Fibroblast of pulmonary artery (primary cell): ENCODE data around the gene RAB11A.

Experiments
- DNase-seq: peaks from one replicate; pipeline ENCODE4 v3.0.0-alpha.2; 2010; ENCODE audit warnings: low read depth
- H3K4me3 ChIP-seq: replicated peaks from 2 replicates; pipeline ENCODE4 v1.5.1; 2011; ENCODE audit warnings: low read depth, mild to moderate bottlenecking, control low read depth, low read length, moderate library complexity
- TF ChIP-seq, protein P1 (sequence below): IDR thresholded peaks from 2 replicates; pipeline ENCODE4 v1.5.1; 2011; ENCODE audit warnings: mild to moderate bottlenecking, control low read depth, low read length, inconsistent platforms; ENCODE audit errors: missing control alignments

RAB11A gene

DNA sequence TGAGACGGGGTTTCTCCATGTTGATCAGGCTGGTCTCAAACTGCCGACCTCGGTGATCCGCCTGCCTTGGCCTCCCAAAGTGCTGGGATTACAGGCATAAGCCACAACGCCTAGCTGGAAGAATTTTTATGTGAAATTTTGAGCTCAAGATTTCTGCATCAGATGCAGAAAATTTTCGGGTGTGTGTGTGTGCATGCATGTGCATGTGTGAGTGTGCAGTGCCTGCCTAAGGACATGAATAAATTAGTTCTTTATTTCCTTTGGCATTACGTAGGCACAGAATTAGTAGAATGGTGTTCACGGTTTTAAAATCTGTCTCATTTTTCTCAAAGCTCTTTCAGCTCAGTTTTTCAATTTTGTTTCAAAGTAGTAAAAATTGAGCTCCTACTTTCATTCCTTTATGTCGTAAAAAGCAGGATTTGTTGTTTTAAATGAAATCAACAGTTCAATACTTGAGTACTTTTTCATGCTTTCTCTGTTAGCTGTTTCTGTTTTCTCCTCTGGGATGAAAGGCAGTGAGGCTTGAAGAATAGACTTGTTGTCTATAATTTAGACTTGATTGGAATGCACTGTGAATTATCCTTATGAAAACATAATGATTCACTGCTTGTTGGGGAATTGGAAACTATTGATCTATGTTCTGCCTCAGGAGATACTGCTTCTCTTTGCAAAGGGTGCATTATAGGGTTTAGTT, 23.3 kb upstream of the RAB11A start:
- H3K4me3 ChIP-seq: no peak overlapping the region

DNA sequence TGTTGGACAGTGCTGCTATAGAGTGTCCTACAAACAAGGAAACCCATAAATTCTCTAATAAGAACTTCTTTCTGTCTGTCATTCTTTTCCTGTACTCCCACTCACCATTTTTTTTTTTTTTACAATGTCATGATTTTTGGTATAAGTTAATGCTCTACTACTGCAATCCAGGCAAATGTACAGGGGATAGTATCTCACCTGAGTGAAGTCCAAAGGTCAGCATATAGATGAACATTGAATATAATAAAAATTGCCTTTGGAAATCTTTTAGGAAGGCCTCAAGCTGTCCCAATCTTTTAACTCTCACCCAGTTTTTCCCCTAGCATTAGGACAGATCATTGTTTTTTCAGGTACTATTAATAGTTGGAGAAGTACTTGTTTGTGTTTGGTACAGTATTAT, 21.3 kb upstream of the RAB11A start:
- H3K4me3 ChIP-seq: no peak overlapping the region
- TF ChIP-seq, protein P1, sequence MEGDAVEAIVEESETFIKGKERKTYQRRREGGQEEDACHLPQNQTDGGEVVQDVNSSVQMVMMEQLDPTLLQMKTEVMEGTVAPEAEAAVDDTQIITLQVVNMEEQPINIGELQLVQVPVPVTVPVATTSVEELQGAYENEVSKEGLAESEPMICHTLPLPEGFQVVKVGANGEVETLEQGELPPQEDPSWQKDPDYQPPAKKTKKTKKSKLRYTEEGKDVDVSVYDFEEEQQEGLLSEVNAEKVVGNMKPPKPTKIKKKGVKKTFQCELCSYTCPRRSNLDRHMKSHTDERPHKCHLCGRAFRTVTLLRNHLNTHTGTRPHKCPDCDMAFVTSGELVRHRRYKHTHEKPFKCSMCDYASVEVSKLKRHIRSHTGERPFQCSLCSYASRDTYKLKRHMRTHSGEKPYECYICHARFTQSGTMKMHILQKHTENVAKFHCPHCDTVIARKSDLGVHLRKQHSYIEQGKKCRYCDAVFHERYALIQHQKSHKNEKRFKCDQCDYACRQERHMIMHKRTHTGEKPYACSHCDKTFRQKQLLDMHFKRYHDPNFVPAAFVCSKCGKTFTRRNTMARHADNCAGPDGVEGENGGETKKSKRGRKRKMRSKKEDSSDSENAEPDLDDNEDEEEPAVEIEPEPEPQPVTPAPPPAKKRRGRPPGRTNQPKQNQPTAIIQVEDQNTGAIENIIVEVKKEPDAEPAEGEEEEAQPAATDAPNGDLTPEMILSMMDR: no peak
- no peak for DNase-seq

More for the DNA sequence above, 23.3 kb upstream of the RAB11A start:
- TF ChIP-seq, protein P1: no peak
- no peak for DNase-seq

DNA sequence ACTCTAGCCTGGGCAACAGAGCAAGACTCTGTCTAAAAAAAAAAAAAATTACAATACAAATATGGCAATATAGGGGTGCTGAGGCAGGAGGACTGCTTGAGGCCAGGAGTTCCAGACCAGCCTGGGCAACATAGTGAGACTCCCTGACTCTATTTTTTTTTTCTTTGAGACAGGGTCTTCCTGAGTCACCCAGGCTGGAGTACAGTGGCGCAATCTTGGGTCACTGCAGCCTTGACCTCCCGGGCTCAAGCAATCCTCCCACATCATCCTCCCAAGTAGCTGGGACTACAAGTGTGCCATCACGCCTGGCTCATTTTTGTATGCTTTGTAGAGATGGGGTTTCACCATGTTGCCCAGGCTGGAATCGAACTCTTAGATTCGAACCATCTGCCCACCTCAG, 17.3 kb upstream of the RAB11A start:
- no peak overlapping the region for H3K4me3 ChIP-seq
- TF ChIP-seq, protein P1: no peak
- no peak for DNase-seq

DNA sequence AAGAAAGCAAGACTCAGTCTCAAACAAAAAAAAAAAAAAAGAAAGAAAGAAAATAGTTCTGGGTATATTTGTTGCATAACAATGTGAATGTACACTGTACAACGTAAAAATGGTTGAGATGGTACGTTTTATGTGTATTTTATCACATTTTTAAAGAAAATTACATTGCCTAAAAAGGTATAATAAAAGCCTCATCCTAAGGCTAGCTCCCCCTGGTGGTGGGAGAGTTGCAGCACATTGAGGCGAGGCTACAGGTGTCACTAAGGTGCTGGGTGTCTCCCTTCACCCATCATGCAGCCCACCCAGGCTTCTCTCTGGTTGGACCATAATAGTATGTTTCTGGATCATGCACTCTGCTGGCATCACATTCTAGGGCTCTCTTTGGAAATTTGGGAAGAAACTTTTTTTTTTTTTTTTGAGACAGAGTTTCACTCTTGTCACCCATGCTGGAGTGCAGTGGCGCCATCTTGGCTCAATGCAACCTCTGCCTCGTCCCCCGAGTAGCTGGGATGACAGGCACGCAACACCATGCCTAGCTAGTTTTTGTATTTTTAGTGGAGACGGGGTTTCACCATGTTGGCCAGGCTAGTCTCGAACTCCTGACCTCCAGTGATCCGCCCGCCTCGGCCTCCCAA, 12.4 kb upstream of the RAB11A start:
- DNase-seq: peak; percentile 70
- TF ChIP-seq, protein P1: peak; percentile 95
- no peak overlapping the region for H3K4me3 ChIP-seq

DNA sequence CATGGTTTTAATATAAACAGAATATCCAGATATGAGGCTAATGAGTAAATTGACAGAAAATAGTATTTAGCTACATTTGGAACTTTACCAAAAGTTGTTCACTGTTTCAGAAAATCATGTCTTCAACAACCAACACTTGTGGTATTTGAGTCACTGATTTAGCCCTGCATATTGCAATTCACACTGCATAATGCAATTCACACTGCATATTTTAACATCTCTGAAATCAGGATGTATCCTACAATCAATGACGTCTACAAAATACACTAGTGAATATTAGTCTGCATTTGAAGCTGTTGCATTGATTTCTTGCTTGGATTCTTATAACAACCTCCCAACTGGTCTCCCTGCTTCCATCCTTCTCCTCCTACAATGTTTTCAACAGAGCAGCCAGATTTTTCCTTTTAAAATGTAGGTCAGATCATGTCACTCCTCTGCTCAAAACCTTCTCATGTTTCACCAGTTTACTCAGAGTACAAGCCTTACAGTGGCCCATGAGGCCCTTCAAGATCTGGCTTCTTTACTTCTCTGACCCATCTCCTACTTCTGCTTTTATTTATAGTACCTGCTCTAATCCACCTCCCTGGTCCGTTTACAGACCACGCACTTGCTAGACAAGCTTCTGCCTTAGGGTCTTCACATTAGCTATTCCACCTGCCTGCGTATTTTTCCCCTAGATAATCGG, 11.4 kb upstream of the RAB11A start:
- no peak for DNase-seq
- TF ChIP-seq, protein P1: no peak
- no peak overlapping the region for H3K4me3 ChIP-seq

DNA sequence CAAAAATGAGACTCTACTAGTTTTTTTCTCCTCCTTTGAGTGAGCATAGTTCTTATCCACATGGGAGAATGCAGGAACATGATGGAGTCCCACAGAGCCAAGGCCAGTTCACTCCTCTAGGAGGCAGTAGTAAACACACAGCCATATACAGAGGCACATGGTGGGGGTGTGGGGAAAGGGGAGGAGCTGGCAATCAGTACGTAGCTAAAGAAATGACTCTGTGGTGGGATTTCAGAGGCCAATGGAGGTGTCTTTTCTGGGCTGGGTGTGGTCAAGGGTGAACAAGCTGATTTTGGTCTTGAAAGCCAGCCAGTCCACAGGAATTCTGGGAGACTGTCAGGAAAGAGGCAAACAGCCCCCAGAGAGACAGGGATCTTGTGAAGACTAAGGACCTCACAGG, 6.6 kb upstream of the RAB11A start:
- peak; percentile 74 for DNase-seq
- H3K4me3 ChIP-seq: no peak overlapping the region
- TF ChIP-seq, protein P1: peak; percentile 61
